Measurements from ENCODE around the gene RPTOR. TPM values are rescaled to one million over a fixed set of nuclear protein-coding genes. Genes with fewer than 3 reads are reported as not detected.

RPTOR gene
- polyA plus RNA-seq, 4 donors: 3.2 to 16.5 (median 10.1) TPM

DNA sequence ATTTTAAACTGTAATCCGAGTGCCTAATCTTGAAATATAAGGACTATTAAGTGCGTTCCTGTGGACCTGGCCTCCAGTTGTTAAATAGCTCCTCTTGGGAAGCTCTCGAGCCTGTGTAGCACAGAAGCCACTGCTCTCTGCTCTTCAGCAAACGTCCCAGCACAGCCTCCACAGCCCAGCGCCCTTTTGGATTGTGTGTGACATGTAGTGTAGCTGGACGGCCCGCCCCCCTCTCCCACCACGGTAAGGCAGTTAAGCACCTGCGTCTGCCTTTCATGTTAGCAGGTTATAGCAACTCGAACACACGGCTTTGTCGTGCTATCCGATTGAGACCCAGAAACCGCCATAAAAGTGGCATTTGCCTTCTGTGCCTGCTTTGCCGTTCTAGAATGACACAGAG is 367.8 kb downstream of the RPTOR start:
- H3K27me3 ChIP-seq (ENCODE audit: control insufficient read depth in 3 of 3, insufficient read depth in 3 of 3, low read length in 3 of 3): no peaks in the 10 kb centered on the region
- DNase-seq: no peak
- FAIRE-seq: no peak
- no peak overlapping the region for H3K27ac ChIP-seq (ENCODE audit: low read depth in 1 of 3, low read length in 2 of 3)
- peaks cover 2 to 72% (median 9%) of the 10 kb centered on the region in 3 donors for H3K36me3 ChIP-seq (ENCODE audit: control insufficient read depth in 3 of 3, insufficient read depth in 2 of 3, low read depth in 1 of 3, low read length in 3 of 3)
- 90 to 95% (median 94%) methylated on average over 15 of the region's 15 CpGs for WGBS, 3 donors
- H3K4me1 ChIP-seq (ENCODE audit: control insufficient read depth in 3 of 3, insufficient read depth in 2 of 3, low read depth in 1 of 3, low read length in 2 of 3): no peaks in the 10 kb centered on the region
- no peak overlapping the region for H3K4me3 ChIP-seq (ENCODE audit: low read depth in 1 of 3, low read length in 3 of 3)
- H3K9me3 ChIP-seq (ENCODE audit: control insufficient read depth in 2 of 2, insufficient read depth in 1 of 2, low read depth in 1 of 2, low read length in 1 of 2): peaks cover 0 to 22% of the 10 kb centered on the region in 2 donors

DNA sequence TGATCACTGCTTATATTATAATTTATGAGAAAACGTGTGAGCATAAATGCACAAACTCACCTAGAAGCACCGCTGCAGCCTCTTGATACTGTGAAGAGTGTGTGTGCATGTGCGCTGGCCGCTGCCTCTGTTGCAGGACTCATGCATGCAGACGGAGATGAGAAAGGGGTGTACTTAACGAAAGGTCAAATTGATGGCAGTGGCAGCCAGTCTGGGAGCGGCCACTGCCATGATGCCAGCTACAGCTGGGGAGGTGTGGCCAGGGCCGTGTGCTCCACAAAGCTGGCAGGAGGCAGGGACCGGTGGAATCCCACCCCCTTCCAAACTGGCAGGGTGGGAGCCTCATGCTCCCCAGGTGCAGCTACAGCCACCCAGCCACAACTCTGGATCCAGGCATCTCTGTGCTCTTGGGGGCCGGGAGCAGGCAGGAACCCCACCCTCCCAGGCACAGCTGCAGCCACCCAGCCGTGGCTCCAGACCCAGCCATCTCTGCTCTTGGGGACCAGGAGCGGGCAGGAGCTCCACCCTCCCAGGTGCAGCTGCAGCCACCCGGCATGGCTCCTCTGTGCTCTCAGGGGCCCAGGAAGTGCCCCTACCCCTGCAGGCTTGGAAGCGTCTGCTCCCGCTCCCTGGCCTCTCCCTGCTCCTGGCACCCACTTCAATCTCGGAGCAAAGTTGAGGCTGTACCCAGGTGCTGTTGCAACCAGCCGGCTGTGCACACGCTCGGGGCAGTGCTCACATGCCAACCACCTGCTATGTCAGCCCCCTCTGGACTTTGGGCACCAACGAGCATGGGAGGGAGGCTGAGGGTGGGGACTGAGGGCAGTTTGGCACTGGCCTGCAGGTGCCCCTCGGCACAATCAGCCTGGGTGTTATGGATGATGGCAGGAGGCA is 369.5 kb downstream of the RPTOR start:
- peaks cover 0 to 22% of the 10 kb centered on the region in 2 donors for H3K9me3 ChIP-seq (ENCODE audit: control insufficient read depth in 2 of 2, insufficient read depth in 1 of 2, low read depth in 1 of 2, low read length in 1 of 2)
- H3K27me3 ChIP-seq (ENCODE audit: control insufficient read depth in 3 of 3, insufficient read depth in 3 of 3, low read length in 3 of 3): no peaks in the 10 kb centered on the region
- FAIRE-seq (no peak), DNase-seq (no peak)
- H3K27ac ChIP-seq (ENCODE audit: low read depth in 1 of 3, low read length in 2 of 3): no peak overlapping the region
- WGBS, 3 donors: 82 to 86% (median 82%) methylated on average over 21 of the region's 21 CpGs
- H3K36me3 ChIP-seq (ENCODE audit: control insufficient read depth in 3 of 3, insufficient read depth in 2 of 3, low read depth in 1 of 3, low read length in 3 of 3): peaks cover 2 to 72% (median 7%) of the 10 kb centered on the region in 3 donors
- no peaks in the 10 kb centered on the region for H3K4me1 ChIP-seq (ENCODE audit: control insufficient read depth in 3 of 3, insufficient read depth in 2 of 3, low read depth in 1 of 3, low read length in 2 of 3)
- H3K4me3 ChIP-seq (ENCODE audit: low read depth in 1 of 3, low read length in 3 of 3): no peak overlapping the region

DNA sequence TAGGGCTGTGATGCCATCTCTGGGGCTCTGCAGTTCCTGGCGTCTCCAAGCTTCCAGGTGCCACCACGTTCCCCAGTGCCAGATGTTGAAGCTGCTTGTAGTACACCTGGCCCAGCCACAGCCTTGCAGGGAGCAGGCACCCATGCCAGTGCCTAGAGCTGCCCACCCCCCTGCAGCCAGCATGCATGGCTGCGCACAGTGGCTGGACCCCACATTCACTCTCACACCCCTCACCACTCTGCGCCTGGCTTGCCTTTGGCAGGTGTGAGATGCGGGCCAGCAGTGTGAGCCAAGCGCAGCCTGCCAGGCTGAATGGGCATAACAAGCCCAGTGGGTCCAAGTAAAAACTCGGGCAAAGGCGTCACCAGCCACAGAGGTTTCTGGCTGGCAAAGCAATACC is 371.6 kb downstream of the RPTOR start:
- FAIRE-seq (no peak), DNase-seq (no peak)
- no peaks in the 10 kb centered on the region for H3K27me3 ChIP-seq (ENCODE audit: control insufficient read depth in 3 of 3, insufficient read depth in 3 of 3, low read length in 3 of 3)
- H3K9me3 ChIP-seq (ENCODE audit: control insufficient read depth in 2 of 2, insufficient read depth in 1 of 2, low read depth in 1 of 2, low read length in 1 of 2): peaks cover 0 to 22% of the 10 kb centered on the region in 2 donors
- no peak overlapping the region for H3K4me3 ChIP-seq (ENCODE audit: low read depth in 1 of 3, low read length in 3 of 3)
- H3K36me3 ChIP-seq (ENCODE audit: control insufficient read depth in 3 of 3, insufficient read depth in 2 of 3, low read depth in 1 of 3, low read length in 3 of 3): peaks cover 2 to 73% (median 3%) of the 10 kb centered on the region in 3 donors
- H3K27ac ChIP-seq (ENCODE audit: low read depth in 1 of 3, low read length in 2 of 3): no peak overlapping the region
- 85 to 92% (median 87%) methylated on average over 8 of the region's 8 CpGs for WGBS, 3 donors
- no peaks in the 10 kb centered on the region for H3K4me1 ChIP-seq (ENCODE audit: control insufficient read depth in 3 of 3, insufficient read depth in 2 of 3, low read depth in 1 of 3, low read length in 2 of 3)

DNA sequence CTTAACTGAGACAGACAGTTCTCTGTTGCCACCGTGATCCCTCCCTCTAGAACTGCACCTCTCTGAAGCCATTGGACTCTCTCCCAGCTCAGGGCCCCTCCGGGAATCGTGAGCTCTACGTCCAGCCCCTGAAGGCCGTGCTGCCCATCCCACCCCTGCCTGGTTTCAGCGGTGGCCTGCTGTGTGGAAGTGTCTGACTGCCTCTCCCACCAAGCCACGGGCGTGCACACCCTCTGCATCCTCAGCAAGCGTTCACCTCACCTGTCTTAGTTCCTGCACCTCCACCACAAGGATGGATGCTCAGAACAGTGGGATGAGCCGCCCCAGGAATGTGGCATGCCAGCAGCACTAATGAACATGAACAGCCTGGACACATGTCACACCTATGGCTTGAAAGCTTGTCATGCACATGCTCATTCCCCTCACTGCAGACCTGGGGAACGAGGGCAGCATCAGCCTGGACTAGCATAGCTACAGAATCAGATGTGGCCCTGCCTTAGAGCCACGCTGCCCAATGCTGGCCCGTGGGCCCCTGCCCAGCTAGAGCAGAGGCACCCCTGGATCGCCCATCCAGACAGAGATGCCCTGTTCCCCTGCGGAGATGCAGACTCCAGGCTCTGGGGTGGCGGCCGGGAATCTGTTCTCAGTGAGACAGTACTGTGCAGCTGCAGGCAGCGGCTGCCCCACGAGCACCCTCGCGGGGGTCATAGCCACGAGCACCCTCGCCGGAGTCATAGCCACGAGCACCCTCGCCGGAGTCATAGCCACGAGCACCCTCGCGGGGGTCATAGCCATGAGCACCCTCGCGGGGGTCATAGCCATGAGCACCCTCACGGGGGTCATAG is 373.3 kb downstream of the RPTOR start:
- Histone ChIP-seq H3K27me3 (ENCODE audit: control insufficient read depth in 3 of 3, insufficient read depth in 3 of 3, low read length in 3 of 3) (no peaks in the 10 kb centered on the region), H3K4me3 (ENCODE audit: low read depth in 1 of 3, low read length in 3 of 3) (no peak overlapping the region), H3K27ac (ENCODE audit: low read depth in 1 of 3, low read length in 2 of 3) (no peak overlapping the region), H3K4me1 (ENCODE audit: control insufficient read depth in 3 of 3, insufficient read depth in 2 of 3, low read depth in 1 of 3, low read length in 2 of 3) (no peaks in the 10 kb centered on the region), H3K36me3 (ENCODE audit: control insufficient read depth in 3 of 3, insufficient read depth in 2 of 3, low read depth in 1 of 3, low read length in 3 of 3) (peaks cover 0 to 76% (median 2%) of the 10 kb centered on the region in 3 donors), H3K9me3 (ENCODE audit: control insufficient read depth in 2 of 2, insufficient read depth in 1 of 2, low read depth in 1 of 2, low read length in 1 of 2) (peaks cover 0 to 22% of the 10 kb centered on the region in 2 donors)
- DNase-seq (no peak), FAIRE-seq (no peak)
- 90 to 95% (median 93%) methylated on average over 28 to 33 of the region's 33 CpGs for WGBS, 3 donors

DNA sequence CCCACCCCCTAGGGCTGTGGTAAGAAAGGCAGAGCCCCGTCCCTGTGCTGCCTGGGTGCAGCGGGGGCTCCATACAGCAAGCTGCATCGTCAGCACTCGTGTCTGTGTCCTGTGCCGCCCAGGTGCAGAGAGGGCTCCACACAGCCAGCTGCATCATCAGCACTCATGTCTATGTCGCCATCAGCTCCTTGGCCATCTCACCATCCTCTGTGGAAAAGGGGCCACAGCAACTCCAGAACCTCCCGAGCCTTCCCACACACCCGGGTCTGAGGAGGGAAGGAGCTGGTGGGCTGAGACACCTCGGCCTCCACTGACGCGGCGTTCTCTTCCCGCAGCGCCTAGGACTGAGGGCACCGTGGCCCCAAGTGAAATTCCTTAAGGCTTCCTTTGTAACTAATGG is 374.1 kb downstream of the RPTOR start:
- H3K4me3 ChIP-seq (ENCODE audit: low read depth in 1 of 3, low read length in 3 of 3): no peak overlapping the region
- 88 to 99% (median 91%) methylated on average over 15 of the region's 15 CpGs for WGBS, 3 donors
- no peak for FAIRE-seq
- H3K27ac ChIP-seq (ENCODE audit: low read depth in 1 of 3, low read length in 2 of 3): no peak overlapping the region
- H3K27me3 ChIP-seq (ENCODE audit: control insufficient read depth in 3 of 3, insufficient read depth in 3 of 3, low read length in 3 of 3): no peaks in the 10 kb centered on the region
- peaks cover 0 to 20% of the 10 kb centered on the region in 2 donors for H3K9me3 ChIP-seq (ENCODE audit: control insufficient read depth in 2 of 2, insufficient read depth in 1 of 2, low read depth in 1 of 2, low read length in 1 of 2)
- H3K36me3 ChIP-seq (ENCODE audit: control insufficient read depth in 3 of 3, insufficient read depth in 2 of 3, low read depth in 1 of 3, low read length in 3 of 3): peaks cover 0 to 80% (median 2%) of the 10 kb centered on the region in 3 donors
- no peak for DNase-seq
- no peaks in the 10 kb centered on the region for H3K4me1 ChIP-seq (ENCODE audit: control insufficient read depth in 3 of 3, insufficient read depth in 2 of 3, low read depth in 1 of 3, low read length in 2 of 3)

DNA sequence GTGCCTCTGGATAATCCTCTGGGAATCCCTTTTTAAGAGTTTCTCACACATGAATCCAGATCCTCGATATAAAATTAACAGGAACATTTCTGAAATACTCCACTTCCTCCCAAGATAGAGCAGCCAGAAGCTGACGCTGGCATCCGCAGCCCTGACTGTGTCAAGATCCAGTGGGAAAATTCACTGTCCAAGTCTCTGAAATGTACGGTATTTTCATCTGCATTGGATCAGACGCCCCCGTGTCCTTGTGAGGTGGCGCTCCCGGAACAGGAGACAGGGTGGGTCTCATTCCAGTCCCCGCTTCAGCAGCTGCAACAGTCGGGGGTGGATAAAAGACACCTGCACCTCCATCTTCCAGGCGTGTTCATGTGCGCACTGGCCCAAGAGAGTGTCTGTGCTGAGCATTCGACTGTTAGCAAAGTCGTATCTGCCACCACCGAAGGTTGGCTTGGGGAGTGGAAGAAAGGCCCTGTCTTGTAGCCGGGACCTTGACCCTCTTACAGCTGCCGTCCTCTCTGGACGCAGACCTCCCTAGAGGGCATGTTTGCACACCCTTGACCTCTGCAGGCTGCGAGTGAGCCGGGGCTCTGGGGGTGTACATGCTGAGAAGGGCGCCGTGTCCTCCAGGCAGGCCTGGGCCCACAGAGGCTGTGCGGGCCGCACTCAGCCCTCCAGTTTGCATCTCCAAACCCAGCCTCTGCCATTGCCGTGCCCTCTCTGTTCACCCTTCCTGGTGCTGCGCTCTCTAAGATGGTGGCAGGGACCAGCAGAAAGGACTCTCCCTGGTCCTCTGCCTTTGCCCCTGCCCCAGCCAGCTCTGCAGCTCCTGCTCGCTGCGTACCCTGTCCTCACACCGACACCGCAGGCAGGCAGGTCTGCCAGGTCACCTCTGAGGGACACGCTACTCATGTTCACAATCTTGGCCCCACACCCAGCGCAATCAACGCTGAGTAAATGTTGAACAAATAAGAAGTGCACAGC is 375.0 kb downstream of the RPTOR start:
- Histone ChIP-seq H3K9me3 (ENCODE audit: control insufficient read depth in 2 of 2, insufficient read depth in 1 of 2, low read depth in 1 of 2, low read length in 1 of 2) (peaks cover 0 to 11% of the 10 kb centered on the region in 2 donors), H3K4me3 (ENCODE audit: low read depth in 1 of 3, low read length in 3 of 3) (no peak overlapping the region), H3K36me3 (ENCODE audit: control insufficient read depth in 3 of 3, insufficient read depth in 2 of 3, low read depth in 1 of 3, low read length in 3 of 3) (peaks cover 0 to 80% (median 2%) of the 10 kb centered on the region in 3 donors), H3K4me1 (ENCODE audit: control insufficient read depth in 3 of 3, insufficient read depth in 2 of 3, low read depth in 1 of 3, low read length in 2 of 3) (no peaks in the 10 kb centered on the region), H3K27me3 (ENCODE audit: control insufficient read depth in 3 of 3, insufficient read depth in 3 of 3, low read length in 3 of 3) (no peaks in the 10 kb centered on the region), H3K27ac (ENCODE audit: low read depth in 1 of 3, low read length in 2 of 3) (no peak overlapping the region)
- WGBS, 3 donors: 85 to 94% (median 92%) methylated on average over 32 to 33 of the region's 33 CpGs
- FAIRE-seq (no peak), DNase-seq (no peak)

DNA sequence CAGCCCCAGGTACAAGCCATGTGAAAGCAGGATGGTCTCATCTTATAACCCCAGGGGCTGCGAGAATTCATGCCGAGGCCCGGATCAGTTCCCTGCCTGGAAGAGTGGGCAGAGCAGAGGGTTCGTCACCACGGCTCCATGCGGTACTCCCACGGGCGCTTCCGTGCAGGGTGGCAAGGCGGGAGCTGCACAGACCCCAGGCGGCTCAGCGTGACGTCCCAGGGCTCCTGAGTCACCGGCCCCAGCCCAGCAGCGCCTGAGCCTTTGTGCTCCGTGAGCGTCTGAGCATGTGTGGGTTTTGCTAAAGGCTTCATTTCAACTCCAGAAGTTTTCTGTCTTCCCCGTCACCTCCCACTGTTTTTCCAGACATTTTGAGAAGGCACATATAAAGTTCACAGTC is 375.8 kb downstream of the RPTOR start:
- Histone ChIP-seq H3K27me3 (ENCODE audit: control insufficient read depth in 3 of 3, insufficient read depth in 3 of 3, low read length in 3 of 3) (no peaks in the 10 kb centered on the region), H3K4me3 (ENCODE audit: low read depth in 1 of 3, low read length in 3 of 3) (no peak overlapping the region), H3K9me3 (ENCODE audit: control insufficient read depth in 2 of 2, insufficient read depth in 1 of 2, low read depth in 1 of 2, low read length in 1 of 2) (peaks cover 0 to 7% of the 10 kb centered on the region in 2 donors), H3K36me3 (ENCODE audit: control insufficient read depth in 3 of 3, insufficient read depth in 2 of 3, low read depth in 1 of 3, low read length in 3 of 3) (peaks cover 0 to 82% (median 6%) of the 10 kb centered on the region in 3 donors), H3K27ac (ENCODE audit: low read depth in 1 of 3, low read length in 2 of 3) (no peak overlapping the region), H3K4me1 (ENCODE audit: control insufficient read depth in 3 of 3, insufficient read depth in 2 of 3, low read depth in 1 of 3, low read length in 2 of 3) (no peaks in the 10 kb centered on the region)
- no peak for DNase-seq
- 87 to 93% (median 92%) methylated on average over 18 of the region's 18 CpGs for WGBS, 3 donors
- no peak for FAIRE-seq

Data from small intestine (tissue), 7 donors.